Skin of body (tissue), 2 donors: ENCODE results near the gene TAF7. TPM values are rescaled to one million over a fixed set of nuclear protein-coding genes. Genes with fewer than 3 reads are reported as not detected.
"Not testable (repeated sequence)": the region's sequence is repeated elsewhere in the genome, so short reads cannot be mapped to it uniquely, and the experiment has no call there.

ENCODE experiments used
- DNase-seq: peaks from one replicate; lab custom pipeline; 2025; lab: John Stamatoyannopoulos, UW
- total RNA-seq: library from RNA; depleted of rRNA; stranded (reverse); fragments of >200 nt; gene quantifications from one replicate; pipeline ENCODE4 v1.2.3, GENCODE V29; 2014

The TAF7 gene
- total RNA-seq, 1 donor from 2014 or later = 88.8 TPM

DNA sequence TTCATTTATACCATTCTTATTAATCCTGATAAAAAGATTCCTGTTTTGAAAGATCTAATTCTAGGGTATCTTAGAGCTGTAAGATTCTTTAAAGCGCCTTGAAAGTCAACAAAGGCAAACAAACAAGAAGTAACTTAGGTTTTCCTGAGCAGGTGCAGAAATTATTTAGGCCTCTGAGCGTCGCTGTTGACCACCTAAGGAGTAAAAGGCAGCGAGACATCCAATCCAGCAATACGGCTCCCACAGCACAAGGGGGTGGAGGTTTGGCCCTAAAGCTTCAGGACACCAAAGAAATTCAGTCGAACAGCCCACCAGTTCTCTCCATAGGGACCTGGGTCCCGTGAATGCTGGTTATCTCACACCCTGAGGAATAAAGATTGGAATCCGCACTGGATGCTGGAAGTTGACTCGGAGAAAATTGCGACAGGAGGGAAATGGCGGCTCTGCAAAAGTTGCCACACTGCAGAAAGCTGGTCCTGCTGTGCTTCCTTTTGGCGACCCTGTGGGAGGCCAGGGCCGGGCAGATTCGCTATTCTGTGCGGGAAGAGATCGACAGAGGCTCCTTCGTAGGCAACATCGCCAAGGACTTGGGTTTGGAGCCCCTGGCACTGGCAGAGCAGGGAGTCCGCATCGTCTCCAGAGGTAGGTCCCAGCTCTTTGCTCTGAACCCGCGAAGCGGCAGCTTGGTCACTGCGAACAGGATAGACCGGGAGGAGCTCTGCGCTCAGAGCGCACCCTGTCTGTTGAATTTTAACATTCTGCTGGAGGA lies 18.1 kb upstream of the TAF7 start, which contains the start of gene PCDHGA2:
Gene PCDHGA2, plus strand, starts transcription at position 223 of the 769 bp plus-strand sequence.
- no peak for DNase-seq

DNA sequence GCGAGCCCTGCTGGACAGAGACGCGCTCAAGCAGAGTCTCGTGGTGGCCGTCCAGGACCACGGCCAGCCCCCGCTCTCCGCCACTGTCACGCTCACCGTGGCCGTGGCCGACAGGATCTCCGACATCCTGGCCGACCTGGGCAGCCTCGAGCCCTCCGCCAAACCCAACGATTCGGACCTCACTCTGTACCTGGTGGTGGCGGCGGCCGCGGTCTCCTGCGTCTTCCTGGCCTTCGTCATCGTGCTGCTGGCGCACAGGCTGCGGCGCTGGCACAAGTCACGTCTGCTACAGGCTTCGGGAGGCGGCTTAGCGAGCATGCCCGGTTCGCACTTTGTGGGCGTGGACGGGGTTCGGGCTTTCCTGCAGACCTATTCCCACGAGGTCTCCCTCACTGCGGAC lies 12.0 kb upstream of the TAF7 start:
- not testable (repeated sequence) for DNase-seq

DNA sequence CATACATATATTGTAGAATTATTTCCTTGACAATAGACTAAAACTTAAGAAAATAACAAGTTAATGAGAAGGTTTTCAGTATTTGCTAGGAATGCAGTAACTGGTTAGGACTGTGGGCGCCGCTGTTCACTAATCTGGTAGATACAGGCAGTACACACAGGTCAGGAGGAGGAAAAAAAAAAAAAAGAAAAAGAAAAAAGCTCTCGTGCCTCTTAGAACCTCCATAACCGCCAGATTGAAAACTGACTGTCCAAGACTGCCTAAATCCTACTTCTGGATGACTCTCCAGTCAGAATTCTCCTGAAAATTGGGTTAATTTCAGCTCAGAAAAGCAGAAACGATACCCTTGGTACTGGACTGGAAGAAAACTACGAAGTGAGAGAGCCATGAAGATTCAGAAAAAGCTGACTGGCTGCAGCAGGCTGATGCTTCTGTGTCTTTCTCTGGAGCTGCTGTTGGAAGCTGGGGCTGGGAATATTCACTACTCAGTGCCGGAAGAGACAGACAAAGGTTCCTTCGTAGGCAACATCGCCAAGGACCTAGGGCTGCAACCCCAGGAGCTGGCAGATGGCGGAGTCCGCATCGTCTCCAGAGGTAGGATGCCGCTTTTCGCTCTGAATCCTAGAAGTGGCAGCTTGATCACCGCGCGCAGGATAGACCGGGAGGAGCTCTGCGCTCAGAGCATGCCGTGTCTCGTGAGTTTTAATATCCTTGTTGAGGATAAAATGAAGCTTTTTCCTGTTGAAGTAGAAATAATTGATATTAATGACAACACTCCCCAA lies 9.9 kb upstream of the TAF7 start, which contains the start of gene PCDHGA1:
Gene PCDHGA1, plus strand, starts transcription at position 216 of the 782 bp plus-strand sequence.
- no peak for DNase-seq

DNA sequence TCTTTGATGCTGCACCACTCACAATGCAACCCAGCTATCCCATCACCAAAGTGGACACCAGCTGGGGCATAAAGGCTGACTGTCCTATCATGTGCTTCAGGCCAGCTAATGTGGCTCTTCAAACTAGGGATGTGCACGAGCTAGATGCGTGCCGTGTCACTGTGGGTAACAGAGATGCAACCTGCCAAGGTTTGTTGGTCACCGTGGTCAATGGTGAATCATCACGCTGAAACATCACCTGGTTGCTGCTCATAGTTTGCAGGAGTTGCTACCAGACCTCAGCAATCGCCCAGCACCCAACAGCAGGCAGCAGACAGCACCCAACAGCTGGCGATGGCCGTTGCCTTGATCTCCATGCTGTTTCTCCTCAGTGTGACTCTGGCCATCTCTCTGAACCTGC lies 7.6 kb upstream of the TAF7 start:
- DNase-seq = no peak

GRCh38 chr5:141326088-141326854 lies 5.7 kb upstream of the TAF7 start:
- no peak for DNase-seq

DNA sequence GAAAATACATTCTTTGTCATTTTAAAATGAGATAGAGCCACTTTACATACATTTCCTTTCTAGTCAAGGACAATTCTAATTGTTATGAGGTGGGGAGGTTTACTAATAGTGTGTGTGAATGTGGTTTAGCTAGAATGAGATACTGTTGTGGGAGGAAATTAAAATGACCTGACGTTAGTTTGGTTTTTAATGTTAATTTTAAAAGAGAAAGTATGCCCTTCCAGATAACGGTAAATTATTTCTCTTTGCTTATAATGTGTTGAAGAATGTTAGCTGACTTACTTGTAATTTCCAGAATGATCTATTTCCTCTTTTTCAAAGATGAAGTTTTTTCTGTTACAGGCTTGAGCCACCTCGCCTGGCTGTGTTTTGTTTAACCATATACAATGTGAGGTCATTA lies 1.7 kb upstream of the TAF7 start:
- no peak for DNase-seq

DNA sequence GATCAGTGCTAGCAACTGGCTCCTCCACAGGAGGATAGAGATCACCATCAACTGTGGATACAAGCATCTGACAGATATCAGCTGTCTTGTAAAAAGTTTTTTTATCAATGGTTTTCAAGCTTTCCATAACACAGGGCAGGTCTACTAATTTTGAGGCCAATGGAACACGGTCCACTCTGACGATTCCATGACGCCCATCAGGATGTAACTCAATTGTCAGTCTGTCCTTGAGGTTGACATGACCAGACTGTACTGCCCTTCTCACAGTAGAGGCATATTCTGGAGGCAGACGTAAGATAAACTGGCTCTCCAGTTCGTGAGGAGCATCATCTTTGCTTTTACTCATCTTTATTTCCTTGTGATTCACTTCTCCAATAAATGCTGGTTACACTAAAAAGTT lies 885 bp downstream of the TAF7 start:
- no peak for DNase-seq

- no peak for DNase-seq
Observed at GRCh38 chr5:141319202-141319601, 1.4 kb downstream of the TAF7 start.

GRCh38 chr5:141316963-141317362 lies 3.6 kb downstream of the TAF7 start:
- not testable (repeated sequence) for DNase-seq

GRCh38 chr5:141313711-141314110 lies 6.9 kb downstream of the TAF7 start:
- DNase-seq = no peak

DNA sequence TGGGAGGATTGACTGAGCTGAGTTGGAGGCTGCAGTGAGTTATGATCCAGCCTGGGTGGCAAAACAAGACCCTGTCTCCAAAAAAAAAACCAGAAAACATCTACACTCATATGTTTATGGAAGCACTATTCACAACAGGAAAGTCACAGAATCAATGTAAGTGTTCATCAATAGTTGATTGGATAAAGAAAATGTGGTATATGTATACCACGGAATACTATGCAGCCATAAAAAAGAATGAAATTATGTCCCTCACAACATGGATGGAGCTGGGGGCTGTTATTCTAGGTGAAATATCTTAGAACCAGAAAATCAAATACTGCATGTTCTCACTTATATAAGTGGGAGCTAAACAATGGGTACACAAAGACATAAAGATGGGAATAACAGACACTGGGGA lies 14.0 kb downstream of the TAF7 start:
- no peak for DNase-seq

- no peak for DNase-seq
Observed at GRCh38 chr5:141303756-141304155, 16.8 kb downstream of the TAF7 start, which contains the start of gene SLC25A2. Gene SLC25A2 (minus strand): TSS chr5:141304049. CDS start chr5:141303865, 184 bp downstream.

DNA sequence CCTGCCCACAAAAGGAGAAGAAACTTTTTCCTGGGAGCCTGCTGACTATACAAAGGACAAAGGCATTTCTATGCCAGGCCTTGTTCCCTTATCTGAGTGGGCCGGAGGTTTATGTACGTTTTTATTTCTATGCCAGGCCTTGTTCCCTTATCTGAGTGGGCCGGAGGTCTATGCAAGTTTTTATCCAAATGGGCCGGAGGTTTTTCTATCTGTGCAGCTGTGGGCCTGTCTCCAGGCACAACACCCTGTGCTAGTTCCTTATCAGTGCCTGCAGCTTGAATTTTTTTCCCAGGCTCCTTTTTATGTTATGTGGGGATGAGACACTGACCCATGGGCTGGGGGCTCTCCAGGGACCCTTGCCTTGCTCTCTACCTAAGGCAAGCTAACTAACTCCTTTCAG lies 22.2 kb downstream of the TAF7 start:
- DNase-seq = no peak

DNA sequence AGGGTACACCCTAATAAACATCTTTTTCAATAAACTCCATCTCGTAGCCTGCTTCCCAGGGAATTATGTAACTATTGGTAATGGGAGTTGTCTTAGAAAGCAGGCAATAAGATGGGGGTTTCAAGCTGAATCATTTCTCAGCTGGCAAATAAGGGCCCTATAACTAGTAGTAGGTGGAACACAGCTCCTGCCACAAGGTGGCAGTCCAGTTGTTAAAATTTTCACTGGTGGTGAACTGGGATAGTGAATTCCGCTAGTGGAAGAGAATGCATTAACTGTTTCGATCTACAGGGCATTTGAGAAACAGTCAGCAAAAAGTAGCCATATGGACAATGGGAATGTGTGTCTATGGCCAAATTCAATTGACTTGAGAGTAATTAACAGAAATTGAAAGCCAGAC lies 47.7 kb downstream of the TAF7 start:
- DNase-seq = no peak

GRCh38 chr5:141269195-141269594 lies 51.4 kb downstream of the TAF7 start:
- no peak for DNase-seq

Other genes with a start within 250 kb of the TAF7 start
- gene PCDHB2, start 226.2 kb downstream of the TAF7 start, total RNA-seq = 3.1 TPM
- gene PCDHB3, start 220.3 kb downstream of the TAF7 start, total RNA-seq = 2.7 TPM
- 1.6 TPM for gene PCDHB4, start 199.0 kb downstream of the TAF7 start, total RNA-seq
- gene PCDHB5, start 185.6 kb downstream of the TAF7 start, total RNA-seq = 2.7 TPM
- 0.39 TPM for gene PCDHB6, start 170.7 kb downstream of the TAF7 start, total RNA-seq
- 1.1 TPM for gene PCDHB7, start 148.1 kb downstream of the TAF7 start, total RNA-seq
- gene PCDHB8, start 143.0 kb downstream of the TAF7 start, total RNA-seq = 0.49 TPM
- gene PCDHB16, start 138.4 kb downstream of the TAF7 start, total RNA-seq = 2.5 TPM
- 0.89 TPM for gene PCDHB9, start 133.6 kb downstream of the TAF7 start, total RNA-seq
- 1.8 TPM for gene PCDHB10, start 128.4 kb downstream of the TAF7 start, total RNA-seq
- gene PCDHB11, start 121.2 kb downstream of the TAF7 start, total RNA-seq = 3.5 TPM
- gene PCDHB12, start 112.1 kb downstream of the TAF7 start, total RNA-seq = 2.2 TPM
- gene PCDHB13, start 106.9 kb downstream of the TAF7 start, total RNA-seq = 2.9 TPM
- 3.8 TPM for gene PCDHB14, start 97.4 kb downstream of the TAF7 start, total RNA-seq
- 3.6 TPM for gene PCDHB15, start 75.4 kb downstream of the TAF7 start, total RNA-seq
- 1.4 TPM for gene SLC25A2, start 16.7 kb downstream of the TAF7 start, total RNA-seq
- 0.39 TPM for gene PCDHGA1, start 9.7 kb upstream of the TAF7 start, total RNA-seq
- gene PCDHGA2, start 18.0 kb upstream of the TAF7 start, total RNA-seq = 3.6 TPM
- gene PCDHGA3, start 23.0 kb upstream of the TAF7 start, total RNA-seq = 1.6 TPM
- gene PCDHGB1, start 29.3 kb upstream of the TAF7 start, total RNA-seq = 2.6 TPM
- gene PCDHGA4, start 34.2 kb upstream of the TAF7 start, total RNA-seq = 2.9 TPM
- gene PCDHGB2, start 39.2 kb upstream of the TAF7 start, total RNA-seq = 3.3 TPM
- gene PCDHGA5, start 43.4 kb upstream of the TAF7 start, total RNA-seq = 3.6 TPM
- 4.3 TPM for gene PCDHGB3, start 49.5 kb upstream of the TAF7 start, total RNA-seq
- gene PCDHGA6, start 53.1 kb upstream of the TAF7 start, total RNA-seq = 3.6 TPM
- gene PCDHGA7, start 62.0 kb upstream of the TAF7 start, total RNA-seq = 3.5 TPM
- 6.1 TPM for gene PCDHGB4, start 66.9 kb upstream of the TAF7 start, total RNA-seq
- gene PCDHGA8, start 71.8 kb upstream of the TAF7 start, total RNA-seq = 3.3 TPM
- 8.0 TPM for gene PCDHGB5, start 77.2 kb upstream of the TAF7 start, total RNA-seq
- gene PCDHGA9, start 82.0 kb upstream of the TAF7 start, total RNA-seq = 4.2 TPM
- 5.6 TPM for gene PCDHGB6, start 87.2 kb upstream of the TAF7 start, total RNA-seq
- gene PCDHGA10, start 92.2 kb upstream of the TAF7 start, total RNA-seq = 4.9 TPM
- 7.6 TPM for gene PCDHGB7, start 96.9 kb upstream of the TAF7 start, total RNA-seq
- gene PCDHGA11, start 100.3 kb upstream of the TAF7 start, total RNA-seq = 6.1 TPM
- 3.9 TPM for gene PCDHGA12, start 109.7 kb upstream of the TAF7 start, total RNA-seq
- gene PCDHGC3, start 155.2 kb upstream of the TAF7 start, total RNA-seq = 36.7 TPM
- 5.3 TPM for gene PCDHGC4, start 164.2 kb upstream of the TAF7 start, total RNA-seq
- gene PCDHGC5, start 168.3 kb upstream of the TAF7 start, total RNA-seq = 2.9 TPM